Measurements from ENCODE around the gene PTPRT.

DNA sequence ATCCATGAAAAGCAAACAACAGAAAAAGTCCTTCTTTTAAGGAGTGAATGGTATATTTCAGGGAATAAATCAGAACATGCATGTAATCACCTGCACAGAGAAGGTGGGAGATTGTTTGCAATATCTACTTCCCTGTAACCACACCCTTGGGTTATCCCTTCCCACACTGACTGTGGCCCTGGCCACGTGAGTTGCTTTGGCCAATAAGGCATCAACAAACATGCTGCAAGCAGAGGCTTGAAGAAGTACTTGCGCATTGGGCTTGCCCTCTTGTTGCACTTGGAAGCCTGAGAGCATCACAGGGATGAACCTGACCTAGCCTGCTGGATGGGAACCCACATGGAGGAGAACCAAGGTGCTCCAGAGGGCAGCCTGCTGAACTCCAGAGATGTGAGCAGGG lies 208.5 kb downstream of the PTPRT start:
- TF ChIP-seq POLR2AphosphoS5 (IDR thresholded peaks at IDR 0.05; ENCODE audit: insufficient read depth in 1 of 2, low read depth in 1 of 2) = no peak
- TF ChIP-seq, protein P1, sequence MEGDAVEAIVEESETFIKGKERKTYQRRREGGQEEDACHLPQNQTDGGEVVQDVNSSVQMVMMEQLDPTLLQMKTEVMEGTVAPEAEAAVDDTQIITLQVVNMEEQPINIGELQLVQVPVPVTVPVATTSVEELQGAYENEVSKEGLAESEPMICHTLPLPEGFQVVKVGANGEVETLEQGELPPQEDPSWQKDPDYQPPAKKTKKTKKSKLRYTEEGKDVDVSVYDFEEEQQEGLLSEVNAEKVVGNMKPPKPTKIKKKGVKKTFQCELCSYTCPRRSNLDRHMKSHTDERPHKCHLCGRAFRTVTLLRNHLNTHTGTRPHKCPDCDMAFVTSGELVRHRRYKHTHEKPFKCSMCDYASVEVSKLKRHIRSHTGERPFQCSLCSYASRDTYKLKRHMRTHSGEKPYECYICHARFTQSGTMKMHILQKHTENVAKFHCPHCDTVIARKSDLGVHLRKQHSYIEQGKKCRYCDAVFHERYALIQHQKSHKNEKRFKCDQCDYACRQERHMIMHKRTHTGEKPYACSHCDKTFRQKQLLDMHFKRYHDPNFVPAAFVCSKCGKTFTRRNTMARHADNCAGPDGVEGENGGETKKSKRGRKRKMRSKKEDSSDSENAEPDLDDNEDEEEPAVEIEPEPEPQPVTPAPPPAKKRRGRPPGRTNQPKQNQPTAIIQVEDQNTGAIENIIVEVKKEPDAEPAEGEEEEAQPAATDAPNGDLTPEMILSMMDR (IDR thresholded peaks at IDR 0.05) = no peak
